KMS-11 (cell line): ENCODE results near the gene KIR3DL3.
"Not testable (repeated sequence)": the region's sequence is repeated elsewhere in the genome, so short reads cannot be mapped to it uniquely, and the experiment has no call there.

Experiments used
- H2AFZ ChIP-seq: fragments of 200-600 bp; sonication (generic); 2 replicates; pipeline ENCODE4 v1.6.1; 2016; ENCODE audit warnings: antibody characterized with exemption, mixed run types, low read depth
- H3K27ac ChIP-seq: fragments of 200-600 bp; sonication (generic); 2 replicates; pipeline ENCODE4 v1.6.1; 2016; ENCODE audit warnings: mild to moderate bottlenecking, mixed run types
- H3K27me3 ChIP-seq: fragments of 200-600 bp; sonication (generic); 2 replicates; pipeline ENCODE4 v1.6.1; 2017; ENCODE audit warnings: mild to moderate bottlenecking, low read depth, mixed run types, moderate library complexity; ENCODE audit not compliant: insufficient read depth
- H3K36me3 ChIP-seq: fragments of 200-600 bp; sonication (generic); 2 replicates; pipeline ENCODE4 v1.6.1; 2017; ENCODE audit warnings: mild to moderate bottlenecking, mixed run types; ENCODE audit not compliant: insufficient read depth
- H3K4me1 ChIP-seq: fragments of 200-600 bp; sonication (generic); 2 replicates; pipeline ENCODE4 v1.6.1; 2016; ENCODE audit warnings: mild to moderate bottlenecking, low read depth, mixed run types; ENCODE audit not compliant: poor library complexity, severe bottlenecking
- H3K4me2 ChIP-seq: fragments of 200-600 bp; sonication (generic); 2 replicates; pipeline ENCODE4 v1.7.0; 2016; ENCODE audit warnings: mild to moderate bottlenecking, mixed run types
- H3K4me3 ChIP-seq: fragments of 200-600 bp; sonication (generic); IDR thresholded peaks from 2 replicates; pipeline ENCODE4 v1.6.1; 2017; ENCODE audit warnings: low read depth, low read length, mixed read lengths; ENCODE audit not compliant: insufficient read depth
- H3K79me2 ChIP-seq: fragments of 200-600 bp; sonication (generic); 2 replicates; pipeline ENCODE4 v1.6.1; 2016; ENCODE audit warnings: low read depth, mixed run types; ENCODE audit not compliant: insufficient read depth
- H3K9ac ChIP-seq: fragments of 200-600 bp; sonication (generic); 2 replicates; pipeline ENCODE4 v1.6.1; 2016; ENCODE audit warnings: mild to moderate bottlenecking, mixed run types
- H4K20me1 ChIP-seq: fragments of 200-600 bp; sonication (generic); 2 replicates; pipeline ENCODE4 v1.6.1; 2016; ENCODE audit warnings: mild to moderate bottlenecking, mixed run types; ENCODE audit not compliant: insufficient read depth
- CTCF ChIP-seq: fragments of 200-600 bp; sonication (generic); conservative IDR thresholded peaks from 2 replicates; pipeline ENCODE4 v1.6.1; 2017; ENCODE audit warnings: low read depth, mild to moderate bottlenecking, antibody characterized with exemption, low read length, moderate library complexity, mixed read lengths

Gene KIR3DL3

DNA sequence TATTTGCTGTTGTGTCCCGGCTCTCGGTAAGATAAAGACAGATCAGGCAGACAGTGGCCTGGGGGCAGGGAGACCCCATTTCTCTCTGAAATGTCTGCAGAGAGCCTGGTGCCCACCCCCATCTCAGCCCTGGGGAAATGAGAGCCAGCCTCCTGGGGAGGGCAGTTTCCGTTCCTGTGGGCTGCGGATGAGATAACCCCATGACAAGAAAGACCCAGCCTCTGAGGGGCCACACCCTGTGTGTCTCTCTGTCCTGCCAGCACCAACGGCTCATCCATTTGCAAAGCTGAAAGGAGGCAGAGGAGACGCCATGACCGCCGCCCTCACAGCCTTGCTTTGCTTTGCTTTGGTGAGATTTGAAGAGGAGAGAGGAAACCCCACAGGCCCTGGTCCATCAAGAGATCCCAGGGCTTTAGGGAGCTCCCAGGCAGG is 28.1 kb upstream of the KIR3DL3 start:
- Histone ChIP-seq H3K79me2 (no peaks in the 10 kb centered on the region), H3K4me2 (no peak overlapping the region), H3K9ac (no peak overlapping the region), H3K27me3 (peaks cover 3% of the 10 kb centered on the region), H3K4me1 (no peaks in the 10 kb centered on the region), H3K27ac (no peak overlapping the region), H4K20me1 (no peaks in the 10 kb centered on the region), H3K4me3 (no peak overlapping the region), H2AFZ (no peak overlapping the region), H3K36me3 (no peaks in the 10 kb centered on the region)
- TF ChIP-seq CTCF: no peak

DNA sequence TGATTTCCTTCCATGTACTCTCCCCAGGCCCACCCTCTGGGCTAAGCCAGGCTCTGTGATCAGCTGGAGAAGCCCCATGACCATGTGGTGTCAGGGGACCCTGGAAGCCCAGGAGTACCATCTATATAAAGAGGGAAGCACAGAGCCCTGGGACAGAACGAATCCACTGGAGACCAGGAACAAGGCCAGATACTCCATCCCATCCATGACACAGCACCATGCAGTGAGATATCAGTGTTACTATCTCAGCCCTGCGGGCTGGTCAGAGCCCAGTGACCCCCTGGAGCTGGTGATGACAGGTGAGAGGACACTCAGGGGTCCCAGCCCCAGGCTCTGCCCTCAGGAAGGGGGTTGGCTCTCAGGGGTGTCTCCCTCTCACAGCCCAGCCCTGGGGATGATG is 27.5 kb upstream of the KIR3DL3 start:
- Histone ChIP-seq H3K9ac (no peak overlapping the region), H3K79me2 (no peaks in the 10 kb centered on the region), H3K4me3 (no peak overlapping the region), H3K36me3 (no peaks in the 10 kb centered on the region), H3K27ac (no peak overlapping the region), H3K4me2 (no peak overlapping the region), H3K27me3 (peaks cover 6% of the 10 kb centered on the region), H4K20me1 (no peaks in the 10 kb centered on the region), H2AFZ (no peak overlapping the region), H3K4me1 (no peaks in the 10 kb centered on the region)
- TF ChIP-seq CTCF: no peak

- H3K4me1 ChIP-seq, H4K20me1 ChIP-seq, H2AFZ ChIP-seq, H3K36me3 ChIP-seq, H3K27me3 ChIP-seq, H3K79me2 ChIP-seq, H3K4me2 ChIP-seq, H3K4me3 ChIP-seq, H3K9ac ChIP-seq, H3K27ac ChIP-seq: not testable (repeated sequence)
Measured at GRCh38 chr19:54697716-54698115, 26.5 kb upstream of the KIR3DL3 start.

- H3K36me3 ChIP-seq: no peaks in the 10 kb centered on the region
- H3K27me3 ChIP-seq: peaks cover 12% of the 10 kb centered on the region
- no peak overlapping the region for H3K4me2 ChIP-seq
- H3K4me1 ChIP-seq: no peaks in the 10 kb centered on the region
- no peaks in the 10 kb centered on the region for H3K79me2 ChIP-seq
- no peak overlapping the region for H3K9ac ChIP-seq
- H3K4me3 ChIP-seq: no peak overlapping the region
- H4K20me1 ChIP-seq: no peaks in the 10 kb centered on the region
- H2AFZ ChIP-seq: no peak overlapping the region
- H3K27ac ChIP-seq: no peak overlapping the region
- no peak for TF ChIP-seq CTCF
Measured at GRCh38 chr19:54704928-54705327, 19.3 kb upstream of the KIR3DL3 start.

GRCh38 chr19:54707962-54708361 is 16.3 kb upstream of the KIR3DL3 start:
- TF ChIP-seq CTCF: no peak
- Histone ChIP-seq H3K4me3 (no peak overlapping the region), H4K20me1 (no peaks in the 10 kb centered on the region), H3K27ac (no peak overlapping the region), H3K4me2 (no peak overlapping the region), H3K9ac (no peak overlapping the region), H2AFZ (no peak overlapping the region), H3K36me3 (no peaks in the 10 kb centered on the region), H3K4me1 (no peaks in the 10 kb centered on the region), H3K79me2 (no peaks in the 10 kb centered on the region), H3K27me3 (peaks cover 3% of the 10 kb centered on the region; the same call in 1 of the 2 replicates)
